Hepatocyte (in vitro differentiated cells): ENCODE measurements around the gene SNW1. TPM values are rescaled to one million over a fixed set of nuclear protein-coding genes. Genes with fewer than 3 reads are reported as not detected.
A peak's percentile ranks its signal among the peaks of the same experiment; 100 is the strongest.

Experiments used
- DNase-seq: peaks from one replicate; pipeline ENCODE4 v3.0.0-alpha.2; 2016; ENCODE audit warnings: low spot score
- H2AFZ ChIP-seq: fragments of 200-600 bp; sonication (generic); 2 replicates; pipeline ENCODE4 v1.6.0; 2016; ENCODE audit warnings: antibody characterized with exemption, mild to moderate bottlenecking
- H3K27ac ChIP-seq: fragments of 200-600 bp; sonication (generic); 2 replicates; pipeline ENCODE4 v1.5.1; 2016; ENCODE audit warnings: mild to moderate bottlenecking
- H3K27me3 ChIP-seq: fragments of 200-600 bp; sonication (generic); 2 replicates; pipeline ENCODE4 v1.6.1; 2016
- H3K36me3 ChIP-seq: fragments of 200-600 bp; sonication (generic); replicated peaks from 2 replicates; pipeline ENCODE4 v1.5.1; 2016; ENCODE audit warnings: low read depth; ENCODE audit not compliant: insufficient read depth
- H3K4me1 ChIP-seq: fragments of 200-600 bp; sonication (generic); 2 replicates; pipeline ENCODE4 v1.5.1; 2016; ENCODE audit warnings: mild to moderate bottlenecking, moderate library complexity; ENCODE audit not compliant: insufficient read depth
- H3K4me2 ChIP-seq: fragments of 200-600 bp; sonication (generic); 2 replicates; pipeline ENCODE4 v1.6.0; 2016
- H3K4me3 ChIP-seq: fragments of 200-600 bp; sonication (generic); 2 replicates; pipeline ENCODE4 v1.5.1; 2016; ENCODE audit warnings: mild to moderate bottlenecking
- H3K79me2 ChIP-seq: fragments of 200-600 bp; sonication (generic); 2 replicates; pipeline ENCODE4 v1.6.0; 2017; ENCODE audit warnings: mild to moderate bottlenecking
- H3K9me2 ChIP-seq: fragments of 200-600 bp; sonication (generic); replicated peaks from 2 replicates; pipeline ENCODE4 v1.6.0; 2017; ENCODE audit warnings: mild to moderate bottlenecking; ENCODE audit not compliant: insufficient read depth
- H3K9me3 ChIP-seq: fragments of 200-600 bp; sonication (generic); 2 replicates; pipeline ENCODE4 v1.5.1; 2016; ENCODE audit warnings: low read depth, mild to moderate bottlenecking
- H4K20me1 ChIP-seq: fragments of 200-600 bp; sonication (generic); 2 replicates; pipeline ENCODE4 v1.6.0; 2016; ENCODE audit warnings: mild to moderate bottlenecking; ENCODE audit not compliant: insufficient read depth, poor library complexity, severe bottlenecking
- CTCF ChIP-seq: fragments of 200-600 bp; sonication (generic); IDR thresholded peaks from 2 replicates; pipeline ENCODE4 v1.5.1; 2016; ENCODE audit warnings: antibody characterized with exemption, mild to moderate bottlenecking; ENCODE audit not compliant: poor library complexity
- EZH2 ChIP-seq: fragments of 200-600 bp; sonication (generic); IDR thresholded peaks from 2 replicates; pipeline ENCODE4 v1.6.1; 2016; ENCODE audit warnings: antibody characterized with exemption, mild to moderate bottlenecking, borderline replicate concordance
- EZH2phosphoT487 ChIP-seq: fragments of 200-600 bp; sonication (generic); IDR thresholded peaks from one replicate; pipeline ENCODE4 v1.6.1; 2018; ENCODE audit warnings: antibody characterized with exemption, mild to moderate bottlenecking, low read depth, moderate library complexity; ENCODE audit not compliant: unreplicated experiment, severe bottlenecking
- WGBS: methylation state at CpG from one replicate; pipeline ENCODE4 v1.1.6; 2016; ENCODE audit warnings: low lambda C conversion rate; ENCODE audit errors: missing lambda C conversion rate; 5-methylcytosine and 5-hydroxymethylcytosine counted together
- polyA plus RNA-seq: library from polyadenylated mRNA; unstranded; fragments of >200 nt; fragmentation: Nextera tagmentation; extraction: Ambion mirVana; gene quantifications from 2 replicates; pipeline ENCODE4 v1.2.1, GENCODE V29; 2016
- total RNA-seq: library from RNA; depleted of rRNA; stranded (reverse); fragments of >200 nt; gene quantifications from 2 replicates; pipeline ENCODE4 v1.2.3, GENCODE V29; 2014

The SNW1 gene
- total and polyA plus RNA-seq, 2 experiments from 2014 or later = 47.7 to 54.0 TPM

- Histone ChIP-seq H3K4me2 (no peak overlapping the region), H3K4me3 (no peak overlapping the region), H3K27me3 (no peaks in the 10 kb centered on the region), H3K27ac (no peak overlapping the region), H3K9me2 (no peaks in the 10 kb centered on the region), H3K9me3 (no peaks in the 10 kb centered on the region), H3K36me3 (no peaks in the 10 kb centered on the region), H3K4me1 (no peaks in the 10 kb centered on the region), H2AFZ (no peak overlapping the region), H3K79me2 (peaks cover 9% of the 10 kb centered on the region), H4K20me1 (no peaks in the 10 kb centered on the region)
- no peak for DNase-seq
- no peak for TF ChIP-seq EZH2
- TF ChIP-seq CTCF = no peak
- TF ChIP-seq EZH2phosphoT487 = no peak
- WGBS = 94% methylated on average over 5 of the region's 5 CpGs
Measured at GRCh38 chr14:77717608-77718305, 43.2 kb downstream of the SNW1 start.

- Histone ChIP-seq H3K4me3 (no peak overlapping the region), H3K79me2 (peaks cover 29% of the 10 kb centered on the region), H3K27ac (no peak overlapping the region), H3K27me3 (no peaks in the 10 kb centered on the region), H3K9me2 (no peaks in the 10 kb centered on the region), H4K20me1 (no peaks in the 10 kb centered on the region), H3K4me1 (no peaks in the 10 kb centered on the region), H3K4me2 (no peak overlapping the region), H2AFZ (no peak overlapping the region), H3K9me3 (no peaks in the 10 kb centered on the region), H3K36me3 (no peaks in the 10 kb centered on the region)
- 94% methylated on average over 6 of the region's 6 CpGs for WGBS
- no peak for DNase-seq
- TF ChIP-seq EZH2phosphoT487 = no peak
- no peak for TF ChIP-seq CTCF
- TF ChIP-seq EZH2 = no peak
Measured at GRCh38 chr14:77714926-77715325, 46.0 kb downstream of the SNW1 start.

DNA sequence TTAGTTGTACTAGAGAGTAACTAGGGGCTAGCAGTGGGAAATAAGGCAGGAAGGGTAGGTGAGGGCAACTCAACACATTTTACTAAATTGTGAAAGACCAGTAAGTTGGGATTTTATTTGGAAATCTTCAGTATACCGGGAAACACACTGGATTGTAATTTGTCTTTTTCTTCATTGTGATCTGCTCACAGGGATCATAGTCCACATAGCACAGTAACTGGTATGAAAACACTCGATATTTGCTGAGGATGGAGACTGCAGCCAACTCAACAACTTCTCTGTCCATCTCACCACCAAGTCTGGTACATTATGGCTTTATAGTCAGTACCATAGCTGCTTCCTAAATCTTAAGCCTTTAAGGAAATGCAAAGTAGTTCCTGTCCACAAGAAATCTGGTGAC, 50.6 kb downstream of the SNW1 start:
- H3K9me2 ChIP-seq = no peaks in the 10 kb centered on the region
- peak overlapping the region; percentile 95 for H3K4me2 ChIP-seq
- no peaks in the 10 kb centered on the region for H3K9me3 ChIP-seq
- WGBS = 74% methylated on average over 2 of the region's 2 CpGs
- H3K79me2 ChIP-seq = peaks cover 73% of the 10 kb centered on the region
- TF ChIP-seq CTCF (no peak), EZH2 (no peak), EZH2phosphoT487 (no peak)
- no peak overlapping the region for H3K27ac ChIP-seq
- peaks cover 17% of the 10 kb centered on the region for H4K20me1 ChIP-seq
- no peak overlapping the region for H3K4me3 ChIP-seq
- no peaks in the 10 kb centered on the region for H3K27me3 ChIP-seq
- no peak for DNase-seq
- H2AFZ ChIP-seq = no peak overlapping the region
- no peaks in the 10 kb centered on the region for H3K36me3 ChIP-seq
- H3K4me1 ChIP-seq = peaks cover 18% of the 10 kb centered on the region
